CD14-positive monocyte (primary cell): ENCODE results near the gene PKIB. TPM values are rescaled to one million over a fixed set of nuclear protein-coding genes. Genes with fewer than 3 reads are reported as not detected.

Source experiments
- DNase-seq, 3 donors: peaks; one replicate each; pipeline ENCODE4 v3.0.0-alpha.2; 2011 to 2022
- H2AFZ ChIP-seq: 2 replicates; pipeline ENCODE4 v1.6.0; 2012; ENCODE audit warnings: mild to moderate bottlenecking, low read depth, low read length, inconsistent platforms; ENCODE audit not compliant: insufficient read depth, poor library complexity, severe bottlenecking
- H3K27ac ChIP-seq, 2 donors: 1 replicate in 1 of 2; 2 replicates in 1 of 2; pipeline ENCODE4 v1.5.1; 2012 to 2013; ENCODE audit warnings: low read length in 2 of 2, control low read depth in 1 of 2, inconsistent platforms in 1 of 2, low read depth in 1 of 2, mild to moderate bottlenecking in 1 of 2
- H3K27me3 ChIP-seq, 2 donors: one replicate each; pipeline versions ENCODE4 v1.6.0 to v1.6.1; 2011 to 2013; ENCODE audit warnings: low read length in 2 of 2; ENCODE audit not compliant: control insufficient read depth in 2 of 2, insufficient read depth in 2 of 2
- H3K36me3 ChIP-seq, 2 donors: replicated peaks in 1 of 2; 1 replicate in 1 of 2; 2 replicates in 1 of 2; pipeline versions ENCODE4 v1.5.1 to v1.6.1; 2012 to 2013; ENCODE audit warnings: low read length in 2 of 2, control low read depth in 1 of 2, inconsistent platforms in 1 of 2, mild to moderate bottlenecking in 1 of 2; ENCODE audit not compliant: insufficient read depth in 2 of 2, control insufficient read depth in 1 of 2
- H3K4me1 ChIP-seq, 2 donors: 1 replicate in 1 of 2; 2 replicates in 1 of 2; pipeline versions ENCODE4 v1.5.1 to v1.6.1; 2012 to 2013; ENCODE audit warnings: low read length in 2 of 2, control low read depth in 1 of 2, inconsistent platforms in 1 of 2, mild to moderate bottlenecking in 1 of 2, moderate library complexity in 1 of 2; ENCODE audit not compliant: insufficient read depth in 2 of 2, control insufficient read depth in 1 of 2
- H3K4me2 ChIP-seq: replicated peaks from 2 replicates; pipeline ENCODE3; 2012; ENCODE audit warnings: low read length, moderate library complexity, mild to moderate bottlenecking; ENCODE audit not compliant: poor library complexity, severe bottlenecking; ENCODE audit errors: extremely low read depth
- H3K4me3 ChIP-seq, 3 experiments: fragments of 200-600 bp in 1 of 3; sonication (generic) in 1 of 3; replicated peaks in 1 of 3; 1 replicate in 2 of 3; 2 replicates in 1 of 3; pipeline ENCODE4 v1.5.1; 2011 to 2013; ENCODE audit warnings: low read length in 3 of 3, mild to moderate bottlenecking in 3 of 3, control low read depth in 2 of 3, low read depth in 2 of 3, inconsistent platforms in 1 of 3, moderate library complexity in 1 of 3
- H3K79me2 ChIP-seq: 2 replicates; pipeline ENCODE4 v1.6.0; 2012; ENCODE audit warnings: mild to moderate bottlenecking, control low read depth, inconsistent platforms, low read length, moderate library complexity; ENCODE audit not compliant: insufficient read depth
- H3K9ac ChIP-seq: 2 replicates; pipeline ENCODE4 v1.6.0; 2017; ENCODE audit warnings: low read length, mild to moderate bottlenecking; ENCODE audit not compliant: insufficient read depth, poor library complexity, severe bottlenecking
- H3K9me3 ChIP-seq, 2 donors: replicated peaks in 1 of 2; 1 replicate in 1 of 2; 2 replicates in 1 of 2; pipeline versions ENCODE4 v1.5.1 to v1.6.1; 2012 to 2013; ENCODE audit warnings: low read length in 2 of 2, control low read depth in 1 of 2; ENCODE audit not compliant: control insufficient read depth in 1 of 2, insufficient read depth in 1 of 2
- H4K20me1 ChIP-seq: 2 replicates; pipeline ENCODE4 v1.6.0; 2012; ENCODE audit warnings: mild to moderate bottlenecking, low read length, control low read depth, moderate library complexity; ENCODE audit not compliant: insufficient read depth
- H3K27ac Mint-ChIP-seq, 7 donors: one replicate each; pipeline ENCODE4 v1.8.0; 2020; ENCODE audit warnings: mild to moderate bottlenecking in 7 of 7, mixed read lengths in 7 of 7, moderate library complexity in 6 of 7, inconsistent platforms in 2 of 7
- H3K27me3 Mint-ChIP-seq, 3 donors: one replicate each; pipeline ENCODE4 v1.8.0; 2021 to 2022; ENCODE audit warnings: low read depth in 3 of 3, mild to moderate bottlenecking in 3 of 3, mixed read lengths in 3 of 3, moderate library complexity in 3 of 3, inconsistent platforms in 1 of 3
- H3K36me3 Mint-ChIP-seq, 2 donors: one replicate each; pipeline ENCODE4 v1.8.0; 2020; ENCODE audit warnings: mixed read lengths in 2 of 2, inconsistent platforms in 1 of 2, mild to moderate bottlenecking in 1 of 2
- H3K4me1 Mint-ChIP-seq: one replicate; pipeline ENCODE4 v1.8.0; 2020; ENCODE audit warnings: mild to moderate bottlenecking, mixed read lengths
- H3K4me3 Mint-ChIP-seq, 2 donors: one replicate each; pipeline ENCODE4 v1.8.0; 2020; ENCODE audit warnings: mild to moderate bottlenecking in 2 of 2, mixed read lengths in 2 of 2, moderate library complexity in 1 of 2
- H3K9me3 Mint-ChIP-seq, 7 donors: one replicate each; pipeline ENCODE4 v1.8.0; 2020 to 2022; ENCODE audit warnings: mixed read lengths in 7 of 7, mild to moderate bottlenecking in 6 of 7, moderate library complexity in 6 of 7, inconsistent platforms in 2 of 7
- CTCF ChIP-seq: fragments of 200-600 bp; IDR thresholded peaks from one replicate; pipeline ENCODE4 v1.8.0; 2022; ENCODE audit warnings: antibody characterized with exemption, mild to moderate bottlenecking
- WGBS: methylation state at CpG from one replicate; pipeline ENCODE4 v1.1.5; 2013; ENCODE audit warnings: missing lambda C conversion rate; ENCODE audit not compliant: insufficient coverage; 5-methylcytosine and 5-hydroxymethylcytosine counted together
- intact Hi-C, 2 donors: fragments of 100-400 bp; cut with micrococcal nuclease; formaldehyde crosslinking; loops; one replicate each; pipeline versions ENCODE4 v1.15.0 to v1.15.1; 2023
- polyA plus RNA-seq, 3 donors: library from polyadenylated mRNA; depleted of rRNA in 1 of 3; unstranded in 2 of 3; stranded (reverse) in 1 of 3; fragments of 300-500 nt in 2 of 3; fragments of >200 nt in 1 of 3; fragmentation: Illumina TruSeq in 2 of 3; gene quantifications; 1 replicate in 2 of 3; 2 replicates in 1 of 3; pipeline ENCODE4 v1.2.3, GENCODE V29; 2012 to 2021

Gene PKIB
- polyA plus RNA-seq, 3 donors = 1.3 to 2.0 (median 1.4) TPM

- no peak overlapping the region for H3K27ac Mint-ChIP-seq
- Histone ChIP-seq H2AFZ (no peak overlapping the region), H3K36me3 (no peaks in the 10 kb centered on the region), H3K27me3 (no peaks in the 10 kb centered on the region), H3K27ac (no peak overlapping the region), H3K79me2 (no peaks in the 10 kb centered on the region), H4K20me1 (no peaks in the 10 kb centered on the region), H3K9ac (no peak overlapping the region), H3K4me3 (no peak overlapping the region), H3K9me3 (peaks cover 0 to 3% of the 10 kb centered on the region in 2 donors), H3K4me2 (no peak overlapping the region), H3K4me1 (no peaks in the 10 kb centered on the region)
- no peak overlapping the region for H3K4me3 Mint-ChIP-seq
- H3K9me3 Mint-ChIP-seq = peaks cover 2 to 10% (median 4%) of the 10 kb centered on the region in 7 donors
- no peaks in the 10 kb centered on the region for H3K36me3 Mint-ChIP-seq
- DNase-seq = no peak
- no peaks in the 10 kb centered on the region for H3K4me1 Mint-ChIP-seq
- no CpG with 5 or more reads among the region's 2 CpGs for WGBS
- TF ChIP-seq CTCF = no peak
- peaks cover 0 to 9% (median 1%) of the 10 kb centered on the region in 3 donors for H3K27me3 Mint-ChIP-seq
- intact Hi-C loops = no loop called here
Measured at GRCh38 chr6:122571888-122572287, 38.3 kb upstream of the PKIB start.

- H3K9ac ChIP-seq = no peak overlapping the region
- no peak for DNase-seq
- no peak overlapping the region for H3K4me3 Mint-ChIP-seq
- H3K79me2 ChIP-seq = no peaks in the 10 kb centered on the region
- H3K27ac Mint-ChIP-seq = no peak overlapping the region
- H3K9me3 Mint-ChIP-seq = peaks cover 2 to 9% (median 6%) of the 10 kb centered on the region in 7 donors
- no peaks in the 10 kb centered on the region for H3K4me1 Mint-ChIP-seq
- H3K27me3 Mint-ChIP-seq = peaks cover 0 to 6% (median 1%) of the 10 kb centered on the region in 3 donors
- no peaks in the 10 kb centered on the region for H3K36me3 Mint-ChIP-seq
- no peak overlapping the region for H2AFZ ChIP-seq
- H3K4me3 ChIP-seq = no peak overlapping the region
- intact Hi-C loops = no loop called here
- no peaks in the 10 kb centered on the region for H3K36me3 ChIP-seq
- H4K20me1 ChIP-seq = no peaks in the 10 kb centered on the region
- no peaks in the 10 kb centered on the region for H3K4me1 ChIP-seq
- TF ChIP-seq CTCF = no peak
- H3K4me2 ChIP-seq = no peak overlapping the region
- H3K27ac ChIP-seq = no peak overlapping the region
- peaks cover 0 to 3% of the 10 kb centered on the region in 2 donors for H3K9me3 ChIP-seq
- H3K27me3 ChIP-seq = no peaks in the 10 kb centered on the region
- no CpG with 5 or more reads among the region's 2 CpGs for WGBS
Measured at GRCh38 chr6:122576888-122577287, 33.3 kb upstream of the PKIB start.
